ENCODE data around the gene C12orf75.
"Not testable (repeated sequence)": the region's sequence is repeated elsewhere in the genome, so short reads cannot be mapped to it uniquely, and the experiment has no call there.

C12orf75 gene

GRCh38 chr12:105336411-105336810, 5.9 kb downstream of the C12orf75 start:
- DNase-seq = no peak

GRCh38 chr12:105337391-105337790, 6.9 kb downstream of the C12orf75 start:
- DNase-seq = no peak

GRCh38 chr12:105338966-105339365, 8.5 kb downstream of the C12orf75 start:
- DNase-seq = no peak

- DNase-seq = no peak
Measured at GRCh38 chr12:105341010-105341409, 10.5 kb downstream of the C12orf75 start.

GRCh38 chr12:105341620-105342019, 11.1 kb downstream of the C12orf75 start:
- DNase-seq = not testable (repeated sequence)

GRCh38 chr12:105342464-105342863, 12.0 kb downstream of the C12orf75 start:
- no peak for DNase-seq

GRCh38 chr12:105343836-105344235, 13.3 kb downstream of the C12orf75 start:
- DNase-seq = peak; percentile 28

- no peak for DNase-seq
Measured at GRCh38 chr12:105347499-105347898, 17.0 kb downstream of the C12orf75 start.

GRCh38 chr12:105348142-105348541, 17.7 kb downstream of the C12orf75 start:
- DNase-seq = no peak

GRCh38 chr12:105348561-105348960, 18.1 kb downstream of the C12orf75 start:
- DNase-seq = no peak

- no peak for DNase-seq
Measured at GRCh38 chr12:105349138-105349537, 18.6 kb downstream of the C12orf75 start.

- no peak for DNase-seq
Measured at GRCh38 chr12:105351523-105351922, 21.0 kb downstream of the C12orf75 start.

- DNase-seq = no peak
Measured at GRCh38 chr12:105352052-105352451, 21.6 kb downstream of the C12orf75 start.

- DNase-seq = no peak
Measured at GRCh38 chr12:105352940-105353635, 22.6 kb downstream of the C12orf75 start.

GRCh38 chr12:105355752-105356151, 25.3 kb downstream of the C12orf75 start:
- DNase-seq = no peak

- no peak for DNase-seq
Measured at GRCh38 chr12:105357162-105357691, 26.7 kb downstream of the C12orf75 start.

- no peak for DNase-seq
Measured at GRCh38 chr12:105358789-105359188, 28.3 kb downstream of the C12orf75 start.

- DNase-seq = no peak
Measured at GRCh38 chr12:105359856-105360255, 29.4 kb downstream of the C12orf75 start.

- DNase-seq = no peak
Measured at GRCh38 chr12:105363890-105364289, 33.4 kb downstream of the C12orf75 start.

- no peak for DNase-seq
Measured at GRCh38 chr12:105365231-105365630, 34.7 kb downstream of the C12orf75 start.

GRCh38 chr12:105368047-105368646, 37.7 kb downstream of the C12orf75 start:
- no peak for DNase-seq

GRCh38 chr12:105369014-105369413, 38.5 kb downstream of the C12orf75 start:
- DNase-seq = no peak

- DNase-seq = no peak
Measured at GRCh38 chr12:105374303-105374702, 43.8 kb downstream of the C12orf75 start.

GRCh38 chr12:105377077-105377476, 46.6 kb downstream of the C12orf75 start:
- DNase-seq = no peak

GRCh38 chr12:105378911-105379310, 48.4 kb downstream of the C12orf75 start:
- DNase-seq = no peak

Data from NCI-H510A treated with DMSO at 0.1 percent for 48 hours (cell line).